ENCODE data around the gene IL25.

Gene IL25

GRCh38 chr14:23354990-23355389 is 17.6 kb upstream of the IL25 start:
- DNase-seq, result no peak

- no peak for DNase-seq
These were observed 16.7 kb upstream of the IL25 start for GRCh38 chr14:23355871-23356435.

- no peak for DNase-seq
These were observed 15.9 kb upstream of the IL25 start for GRCh38 chr14:23356662-23357061.

- DNase-seq, result no peak
These were observed 15.3 kb upstream of the IL25 start for GRCh38 chr14:23357261-23357660.

GRCh38 chr14:23358042-23358441 is 14.6 kb upstream of the IL25 start:
- DNase-seq, result no peak

GRCh38 chr14:23358553-23359166 is 13.9 kb upstream of the IL25 start:
- no peak for DNase-seq

- no peak for DNase-seq
These were observed 13.4 kb upstream of the IL25 start for GRCh38 chr14:23359167-23359626.

- no peak for DNase-seq
These were observed 12.7 kb upstream of the IL25 start for GRCh38 chr14:23359722-23360447.

GRCh38 chr14:23360496-23360895 is 12.1 kb upstream of the IL25 start:
- DNase-seq, result no peak

- no peak for DNase-seq
These were observed 11.3 kb upstream of the IL25 start for GRCh38 chr14:23361320-23361719.

- no peak for DNase-seq
These were observed 10.8 kb upstream of the IL25 start for GRCh38 chr14:23361763-23362162.

GRCh38 chr14:23362200-23362599 is 10.4 kb upstream of the IL25 start:
- no peak for DNase-seq

- no peak for DNase-seq
These were observed 8.2 kb upstream of the IL25 start for GRCh38 chr14:23364164-23365035.

GRCh38 chr14:23365036-23365731 is 7.4 kb upstream of the IL25 start, which contains the start of gene EFS:
TSS of gene EFS (minus strand) at chr14:23365172. CDS start at chr14:23365025, 147 bp downstream.
- no peak for DNase-seq

- no peak for DNase-seq
These were observed 6.7 kb upstream of the IL25 start for GRCh38 chr14:23365732-23366425.

- DNase-seq, result no peak
These were observed 6.1 kb upstream of the IL25 start for GRCh38 chr14:23366426-23366921.

GRCh38 chr14:23370221-23370620 is 2.4 kb upstream of the IL25 start:
- DNase-seq, result no peak

- DNase-seq, result no peak
These were observed 744 bp upstream of the IL25 start for GRCh38 chr14:23371865-23372264.

GRCh38 chr14:23373041-23373440 is 432 bp downstream of the IL25 start:
- no peak for DNase-seq

GRCh38 chr14:23375527-23376251 is 3.1 kb downstream of the IL25 start:
- no peak for DNase-seq

Data from stimulated activated CD4-positive, alpha-beta T cell treated with anti-CD3 and anti-CD28 coated beads, Interleukin-4, amount 100 ng/mL, for 24 hours (primary cell).